Thyroid gland (tissue), 4 donors: Measurements from ENCODE around the gene USP6NL. TPM values are rescaled to one million over a fixed set of nuclear protein-coding genes. Genes with fewer than 3 reads are reported as not detected.

Experiments used
- DNase-seq, 2 donors: peaks; one replicate each; pipeline ENCODE4 v3.0.0-alpha.2; 2019
- H3K27ac ChIP-seq, 3 donors: fragments of 200-600 bp; sonication (generic); 1 replicate in 2 of 3; 2 replicates in 1 of 3; pipeline ENCODE4 v1.5.1; 2016 to 2019; ENCODE audit warnings: mild to moderate bottlenecking in 1 of 3, moderate library complexity in 1 of 3
- H3K27me3 ChIP-seq: fragments of 200-600 bp; sonication (generic); one replicate; pipeline ENCODE4 v1.5.1; 2019
- H3K36me3 ChIP-seq, 2 donors: fragments of 200-600 bp; sonication (generic); one replicate each; pipeline ENCODE4 v1.5.1; 2016 to 2019
- H3K4me1 ChIP-seq, 2 donors: fragments of 200-600 bp; sonication (generic); one replicate each; pipeline ENCODE4 v1.5.1; 2017 to 2019
- H3K4me3 ChIP-seq, 3 donors: fragments of 200-600 bp; sonication (generic); replicated peaks in 1 of 3; 1 replicate in 2 of 3; 2 replicates in 1 of 3; pipeline ENCODE4 v1.5.1; 2016; ENCODE audit warnings: mild to moderate bottlenecking in 1 of 3
- H3K9me3 ChIP-seq: fragments of 200-600 bp; sonication (generic); one replicate; pipeline ENCODE4 v1.5.1; 2017
- POLR2A ChIP-seq, 2 donors: fragments of 450-650 bp; IDR thresholded peaks; one replicate each; pipeline ENCODE4 v1.6.1; 2017; ENCODE audit warnings: antibody characterized with exemption in 2 of 2, mild to moderate bottlenecking in 2 of 2, moderate library complexity in 1 of 2
- WGBS, 2 donors: methylation state at CpG; one replicate each; pipeline ENCODE4 v1.1.5; 2017; 5-methylcytosine and 5-hydroxymethylcytosine counted together
- intact Hi-C: fragments of 100-400 bp; cut with DNase I; formaldehyde crosslinking; loops from one replicate; pipeline ENCODE4 v1.15.1; 2023
- total RNA-seq, 4 donors: library from RNA; depleted of rRNA; stranded (reverse); fragments of >200 nt; gene quantifications; one replicate each; pipeline ENCODE4 v1.2.3, GENCODE V29; 2016
- TF ChIP-seq, protein P1 (sequence below), 6 experiments: fragments of 200-600 bp in 3 of 6; fragments of 450-650 bp in 3 of 6; sonication (generic) in 3 of 6; IDR thresholded peaks; one replicate each; pipeline ENCODE4 v1.5.1; 2016 to 2019; ENCODE audit warnings: antibody characterized with exemption in 6 of 6, mild to moderate bottlenecking in 2 of 6, inconsistent platforms in 1 of 6, moderate library complexity in 1 of 6

The USP6NL gene
- total RNA-seq, 4 donors from 2014 or later: 16.7 to 24.3 (median 17.8) TPM

- no peaks in the 10 kb centered on the region for H3K4me1 ChIP-seq
- WGBS, 2 donors: 90 to 91% methylated on average over 6 of the region's 6 CpGs
- H3K27me3 ChIP-seq: no peaks in the 10 kb centered on the region
- no peak for DNase-seq
- H3K9me3 ChIP-seq: no peaks in the 10 kb centered on the region
- H3K27ac ChIP-seq: no peak overlapping the region
- no peak overlapping the region for H3K4me3 ChIP-seq
- intact Hi-C loops: no loop called here
- H3K36me3 ChIP-seq: peaks cover 0 to 5% of the 10 kb centered on the region in 2 donors
- TF ChIP-seq, protein P1, sequence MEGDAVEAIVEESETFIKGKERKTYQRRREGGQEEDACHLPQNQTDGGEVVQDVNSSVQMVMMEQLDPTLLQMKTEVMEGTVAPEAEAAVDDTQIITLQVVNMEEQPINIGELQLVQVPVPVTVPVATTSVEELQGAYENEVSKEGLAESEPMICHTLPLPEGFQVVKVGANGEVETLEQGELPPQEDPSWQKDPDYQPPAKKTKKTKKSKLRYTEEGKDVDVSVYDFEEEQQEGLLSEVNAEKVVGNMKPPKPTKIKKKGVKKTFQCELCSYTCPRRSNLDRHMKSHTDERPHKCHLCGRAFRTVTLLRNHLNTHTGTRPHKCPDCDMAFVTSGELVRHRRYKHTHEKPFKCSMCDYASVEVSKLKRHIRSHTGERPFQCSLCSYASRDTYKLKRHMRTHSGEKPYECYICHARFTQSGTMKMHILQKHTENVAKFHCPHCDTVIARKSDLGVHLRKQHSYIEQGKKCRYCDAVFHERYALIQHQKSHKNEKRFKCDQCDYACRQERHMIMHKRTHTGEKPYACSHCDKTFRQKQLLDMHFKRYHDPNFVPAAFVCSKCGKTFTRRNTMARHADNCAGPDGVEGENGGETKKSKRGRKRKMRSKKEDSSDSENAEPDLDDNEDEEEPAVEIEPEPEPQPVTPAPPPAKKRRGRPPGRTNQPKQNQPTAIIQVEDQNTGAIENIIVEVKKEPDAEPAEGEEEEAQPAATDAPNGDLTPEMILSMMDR (IDR thresholded peaks at IDR 0.05): no peak
- no peak for TF ChIP-seq POLR2A (IDR thresholded peaks at IDR 0.05)
Measured at GRCh38 chr10:11483201-11484148, 128.0 kb downstream of the USP6NL start.

DNA sequence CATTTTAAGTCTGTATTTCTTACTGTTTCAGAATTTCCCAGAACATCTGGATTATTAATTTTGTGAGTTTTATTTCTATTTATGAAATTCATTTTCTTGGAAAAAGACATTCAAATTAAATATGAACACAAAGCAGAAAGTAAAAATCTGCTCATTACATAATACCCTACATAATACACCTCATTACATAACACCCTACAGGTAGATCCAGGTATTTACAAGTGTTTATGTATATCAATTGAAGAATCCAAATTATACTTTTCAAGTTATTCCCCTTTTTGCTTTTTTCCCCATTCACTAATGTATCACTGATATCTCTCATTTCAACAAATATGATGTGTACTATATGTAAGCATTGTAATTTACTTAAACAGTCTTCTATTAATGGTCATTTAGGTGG is 129.1 kb downstream of the USP6NL start:
- intact Hi-C loops: no loop called here
- H3K36me3 ChIP-seq: peaks cover 0 to 5% of the 10 kb centered on the region in 2 donors
- no peak for TF ChIP-seq POLR2A (IDR thresholded peaks at IDR 0.05)
- TF ChIP-seq, protein P1 (IDR thresholded peaks at IDR 0.05): no peak
- H3K4me3 ChIP-seq: no peak overlapping the region
- H3K27me3 ChIP-seq: no peaks in the 10 kb centered on the region
- H3K27ac ChIP-seq: no peak overlapping the region
- no peak for DNase-seq
- no peaks in the 10 kb centered on the region for H3K4me1 ChIP-seq
- no peaks in the 10 kb centered on the region for H3K9me3 ChIP-seq

GRCh38 chr10:11480687-11481086 is 130.8 kb downstream of the USP6NL start:
- Histone ChIP-seq H3K27ac (no peak overlapping the region), H3K4me1 (no peaks in the 10 kb centered on the region), H3K36me3 (peaks cover 0 to 5% of the 10 kb centered on the region in 2 donors), H3K27me3 (no peaks in the 10 kb centered on the region), H3K9me3 (no peaks in the 10 kb centered on the region), H3K4me3 (no peak overlapping the region)
- 97% methylated on average over 4 of the region's 4 CpGs for WGBS, 2 donors
- intact Hi-C loops: no loop called here
- DNase-seq: no peak
- TF ChIP-seq POLR2A (IDR thresholded peaks at IDR 0.05): no peak
- TF ChIP-seq, protein P1 (IDR thresholded peaks at IDR 0.05): no peak

DNA sequence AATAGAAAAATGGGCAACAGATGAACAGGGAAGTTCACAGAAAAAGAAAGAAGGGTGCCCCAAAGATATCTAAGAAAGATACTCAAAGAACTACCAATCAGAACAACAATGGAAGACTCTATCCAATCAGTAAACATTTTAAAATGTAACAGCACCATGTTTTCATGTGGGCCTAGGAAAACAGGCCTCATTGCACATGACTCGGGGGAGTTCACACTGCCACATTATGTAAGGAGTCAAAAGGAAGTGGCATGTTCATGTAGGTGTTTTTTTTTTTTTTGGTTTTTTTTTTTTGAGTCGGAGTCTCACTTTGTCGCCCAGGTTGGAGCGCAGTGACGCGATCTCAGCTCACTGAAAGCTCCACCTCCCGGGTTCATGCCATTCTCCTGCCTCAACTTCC is 132.2 kb downstream of the USP6NL start:
- no peak for DNase-seq
- intact Hi-C loops: no loop called here
- no peak overlapping the region for H3K4me3 ChIP-seq
- no peaks in the 10 kb centered on the region for H3K4me1 ChIP-seq
- TF ChIP-seq, protein P1 (IDR thresholded peaks at IDR 0.05): no peak
- TF ChIP-seq POLR2A (IDR thresholded peaks at IDR 0.05): no peak
- H3K27ac ChIP-seq: no peak overlapping the region
- peaks cover 0 to 5% of the 10 kb centered on the region in 2 donors for H3K36me3 ChIP-seq
- no peaks in the 10 kb centered on the region for H3K27me3 ChIP-seq
- no peaks in the 10 kb centered on the region for H3K9me3 ChIP-seq
- 98 to 99% methylated on average over 7 of the region's 7 CpGs for WGBS, 2 donors

DNA sequence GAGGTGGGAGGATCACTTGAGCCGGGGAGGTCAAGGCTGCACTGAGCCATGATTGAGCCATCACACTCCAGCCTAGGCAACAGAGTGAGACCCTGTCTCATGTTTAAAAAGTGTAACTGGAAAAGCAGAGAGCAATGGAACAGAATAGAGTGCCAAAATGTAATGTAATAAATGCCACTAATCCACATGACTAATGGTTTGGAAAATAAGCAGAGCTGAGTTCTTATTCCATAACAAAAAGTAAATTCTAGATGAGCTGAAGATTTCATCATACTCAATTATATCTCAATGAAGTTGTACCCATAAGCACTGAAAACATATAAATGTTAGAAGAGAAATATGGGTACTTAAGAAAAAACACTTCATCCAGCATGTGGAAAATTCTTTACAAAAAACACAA is 132.6 kb downstream of the USP6NL start:
- WGBS, 2 donors: 94% methylated on average over 1 of the region's 1 CpG
- no peak overlapping the region for H3K27ac ChIP-seq
- peaks cover 0 to 5% of the 10 kb centered on the region in 2 donors for H3K36me3 ChIP-seq
- no peak overlapping the region for H3K4me3 ChIP-seq
- H3K9me3 ChIP-seq: no peaks in the 10 kb centered on the region
- intact Hi-C loops: no loop called here
- no peaks in the 10 kb centered on the region for H3K27me3 ChIP-seq
- no peak for DNase-seq
- H3K4me1 ChIP-seq: no peaks in the 10 kb centered on the region
- TF ChIP-seq, protein P1 (IDR thresholded peaks at IDR 0.05): no peak
- TF ChIP-seq POLR2A (IDR thresholded peaks at IDR 0.05): no peak
